Stimulated activated naive CD8-positive, alpha-beta T cell treated with anti-CD3 and anti-CD28 coated beads, Interleukin-15, Interleukin-2, amounts not matched to agents 100 ng/mL and 50 ng/mL, for 24 hours (primary cell): ENCODE data around the gene MTF2.
A peak's percentile ranks its signal among the peaks of the same experiment; 100 is the strongest.
"Not testable (repeated sequence)": the region's sequence is repeated elsewhere in the genome, so short reads cannot be mapped to it uniquely, and the experiment has no call there.

Experiments used
- H3K27ac Mint-ChIP-seq: one replicate; pipeline ENCODE4 v1.8.0; 2021; ENCODE audit warnings: mild to moderate bottlenecking, mixed read lengths
- H3K27me3 Mint-ChIP-seq: one replicate; pipeline ENCODE4 v1.8.0; 2021; ENCODE audit warnings: mixed read lengths
- H3K36me3 Mint-ChIP-seq: one replicate; pipeline ENCODE4 v1.8.0; 2021; ENCODE audit warnings: low read depth, mixed read lengths
- H3K4me1 Mint-ChIP-seq: one replicate; pipeline ENCODE4 v1.8.0; 2021; ENCODE audit warnings: low read depth, mixed read lengths
- H3K4me3 Mint-ChIP-seq: one replicate; pipeline ENCODE4 v1.8.0; 2021; ENCODE audit warnings: mild to moderate bottlenecking, mixed read lengths
- H3K9me3 Mint-ChIP-seq: one replicate; pipeline ENCODE4 v1.8.0; 2021; ENCODE audit warnings: mixed read lengths

Gene MTF2

DNA sequence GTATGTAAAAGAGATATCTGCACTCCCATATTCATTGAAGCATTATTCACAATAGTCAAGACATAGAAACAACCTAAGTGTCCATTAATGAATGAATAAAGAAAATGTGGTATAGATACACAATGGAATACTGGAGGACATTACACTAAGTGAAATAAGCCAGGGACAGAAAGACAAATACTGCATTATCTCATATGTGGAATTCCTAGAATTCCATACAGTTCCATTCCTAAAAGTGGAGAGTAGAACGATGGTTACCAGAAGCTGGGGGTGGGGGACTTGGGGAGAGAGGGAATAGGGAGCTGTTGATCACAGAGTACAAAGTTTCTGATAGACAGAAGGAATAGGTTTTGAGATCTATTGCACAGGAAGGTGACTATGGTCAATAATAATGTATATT is 93.7 kb downstream of the MTF2 start:
- H3K27ac Mint-ChIP-seq = no peak overlapping the region
- H3K4me1 Mint-ChIP-seq = peaks cover 68% of the 10 kb centered on the region
- no peaks in the 10 kb centered on the region for H3K27me3 Mint-ChIP-seq
- no peak overlapping the region for H3K4me3 Mint-ChIP-seq
- H3K36me3 Mint-ChIP-seq = peaks cover 54% of the 10 kb centered on the region
- H3K9me3 Mint-ChIP-seq = peaks cover under 1% of the 10 kb centered on the region

DNA sequence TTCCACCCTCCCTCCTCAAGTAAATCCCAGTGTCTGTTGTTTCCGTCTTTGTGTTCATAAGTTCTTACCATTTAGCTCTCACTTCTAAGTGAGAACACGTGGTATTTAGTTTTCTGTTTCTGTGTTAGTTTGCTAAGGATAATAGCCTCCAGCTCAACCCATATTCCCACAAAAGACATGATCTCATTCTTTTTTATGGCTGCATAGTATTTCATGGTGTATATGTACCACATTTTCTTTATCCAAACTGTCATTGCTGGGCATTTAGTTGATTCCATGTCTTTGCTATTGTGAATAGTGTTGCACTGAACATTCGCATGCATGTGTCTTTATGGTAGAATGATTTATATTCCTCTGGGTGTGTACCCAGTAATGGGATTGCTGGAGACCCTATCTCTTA is 95.6 kb downstream of the MTF2 start:
- Mint-ChIP-seq H3K4me1 (peaks cover 66% of the 10 kb centered on the region), H3K36me3 (peaks cover 56% of the 10 kb centered on the region)
- H3K9me3 Mint-ChIP-seq, H3K27ac Mint-ChIP-seq, H3K4me3 Mint-ChIP-seq, H3K27me3 Mint-ChIP-seq: not testable (repeated sequence)

DNA sequence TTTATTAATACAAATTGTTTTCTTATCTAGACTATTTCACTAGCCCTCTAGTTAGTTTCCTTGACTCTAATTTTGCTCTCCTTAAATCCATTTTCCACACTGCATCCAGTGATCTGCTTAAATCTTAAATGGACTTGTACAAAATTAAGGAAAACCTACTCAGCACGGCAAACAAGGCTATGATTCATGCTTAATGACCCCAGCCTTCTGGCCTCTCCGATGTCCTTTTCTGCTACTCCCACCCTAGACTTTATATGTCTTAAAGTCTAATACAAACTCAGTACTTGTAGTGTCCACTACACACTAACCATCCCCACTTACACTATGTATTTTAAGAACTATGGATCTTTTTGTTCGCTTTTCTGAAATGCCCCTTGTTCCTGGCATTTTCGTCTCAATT is 98.9 kb downstream of the MTF2 start:
- Mint-ChIP-seq H3K27me3 (no peaks in the 10 kb centered on the region), H3K27ac (peak overlapping the region; percentile 70), H3K4me3 (peak overlapping the region; percentile 95), H3K4me1 (peaks cover 62% of the 10 kb centered on the region), H3K36me3 (peaks cover 41% of the 10 kb centered on the region), H3K9me3 (no peaks in the 10 kb centered on the region)

DNA sequence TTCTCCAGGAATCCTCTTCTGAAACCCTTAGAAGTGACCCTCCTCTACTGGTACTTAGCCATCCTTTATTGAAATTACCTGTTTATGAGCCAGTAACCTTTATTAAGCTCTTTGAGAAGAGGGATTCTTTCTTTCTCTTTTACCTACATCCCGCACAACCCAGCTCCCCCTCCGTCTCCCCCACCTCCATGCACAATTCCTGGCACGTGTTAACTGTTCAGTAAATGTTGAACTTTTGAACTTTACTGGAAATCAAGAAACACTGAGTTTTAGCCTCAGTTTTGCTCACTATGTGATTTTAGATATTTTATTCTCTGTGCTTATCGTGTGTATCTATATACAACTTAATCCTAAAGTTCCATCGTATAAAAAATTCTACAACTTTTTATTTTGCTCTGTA is 99.3 kb downstream of the MTF2 start:
- H3K27ac Mint-ChIP-seq = peak overlapping the region; percentile 99
- H3K4me3 Mint-ChIP-seq = peak overlapping the region; percentile 95
- H3K9me3 Mint-ChIP-seq = no peaks in the 10 kb centered on the region
- peaks cover 60% of the 10 kb centered on the region for H3K4me1 Mint-ChIP-seq
- H3K27me3 Mint-ChIP-seq = no peaks in the 10 kb centered on the region
- H3K36me3 Mint-ChIP-seq = peaks cover 41% of the 10 kb centered on the region

DNA sequence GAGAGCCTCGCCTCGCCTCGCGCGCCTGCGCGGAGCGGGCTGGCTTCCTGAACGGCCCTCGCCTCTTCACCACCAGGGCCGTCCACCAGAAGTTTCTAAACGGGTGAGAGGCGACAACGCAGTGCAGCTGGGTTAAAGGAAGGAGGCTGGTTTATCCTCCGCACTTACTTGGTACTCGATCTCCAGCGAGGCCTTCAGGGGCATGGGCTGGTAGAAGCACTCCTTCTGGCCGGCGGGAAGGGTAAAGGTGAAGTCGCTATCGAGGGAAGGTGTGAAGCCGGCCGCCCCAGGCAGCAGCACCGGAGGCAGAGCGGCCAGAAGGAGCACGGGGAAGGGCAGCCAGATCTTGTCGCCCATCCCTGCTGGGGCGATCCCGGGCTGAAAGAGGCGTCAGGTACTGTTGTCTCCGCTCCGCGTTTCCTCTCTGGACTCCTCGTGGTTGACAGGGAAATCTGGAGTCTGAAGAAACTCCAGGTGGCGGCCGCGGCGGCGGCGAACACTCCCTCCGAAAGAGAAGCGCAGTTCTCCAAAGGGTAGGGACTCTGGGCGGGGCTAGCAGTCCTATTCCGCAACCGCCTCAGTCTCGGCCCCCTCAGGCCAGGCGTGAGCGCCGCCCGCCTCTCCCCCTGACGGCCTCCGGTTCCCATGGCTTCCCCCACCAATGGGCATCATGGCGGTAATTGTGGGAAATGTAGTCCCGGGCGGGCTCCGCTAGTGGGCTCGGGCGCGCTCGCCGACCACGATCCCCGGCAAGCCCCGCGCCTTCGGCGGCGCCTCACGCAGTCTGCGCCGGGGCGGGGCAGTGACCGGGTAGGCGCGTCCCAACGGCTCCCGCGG is 101.0 kb downstream of the MTF2 start, which contains the start of gene TMED5:
Gene TMED5, minus strand, starts transcription at position 528 of the 837 bp plus-strand sequence. Its CDS starts 171 bp downstream, at position 357.
- H3K36me3 Mint-ChIP-seq = peaks cover 40% of the 10 kb centered on the region
- H3K4me1 Mint-ChIP-seq = peaks cover 59% of the 10 kb centered on the region
- no peaks in the 10 kb centered on the region for H3K27me3 Mint-ChIP-seq
- H3K9me3 Mint-ChIP-seq = no peaks in the 10 kb centered on the region
- H3K27ac Mint-ChIP-seq = peak within 1 kb of the TSS; percentile 99
- peak within 1 kb of the TSS; percentile 95 for H3K4me3 Mint-ChIP-seq

DNA sequence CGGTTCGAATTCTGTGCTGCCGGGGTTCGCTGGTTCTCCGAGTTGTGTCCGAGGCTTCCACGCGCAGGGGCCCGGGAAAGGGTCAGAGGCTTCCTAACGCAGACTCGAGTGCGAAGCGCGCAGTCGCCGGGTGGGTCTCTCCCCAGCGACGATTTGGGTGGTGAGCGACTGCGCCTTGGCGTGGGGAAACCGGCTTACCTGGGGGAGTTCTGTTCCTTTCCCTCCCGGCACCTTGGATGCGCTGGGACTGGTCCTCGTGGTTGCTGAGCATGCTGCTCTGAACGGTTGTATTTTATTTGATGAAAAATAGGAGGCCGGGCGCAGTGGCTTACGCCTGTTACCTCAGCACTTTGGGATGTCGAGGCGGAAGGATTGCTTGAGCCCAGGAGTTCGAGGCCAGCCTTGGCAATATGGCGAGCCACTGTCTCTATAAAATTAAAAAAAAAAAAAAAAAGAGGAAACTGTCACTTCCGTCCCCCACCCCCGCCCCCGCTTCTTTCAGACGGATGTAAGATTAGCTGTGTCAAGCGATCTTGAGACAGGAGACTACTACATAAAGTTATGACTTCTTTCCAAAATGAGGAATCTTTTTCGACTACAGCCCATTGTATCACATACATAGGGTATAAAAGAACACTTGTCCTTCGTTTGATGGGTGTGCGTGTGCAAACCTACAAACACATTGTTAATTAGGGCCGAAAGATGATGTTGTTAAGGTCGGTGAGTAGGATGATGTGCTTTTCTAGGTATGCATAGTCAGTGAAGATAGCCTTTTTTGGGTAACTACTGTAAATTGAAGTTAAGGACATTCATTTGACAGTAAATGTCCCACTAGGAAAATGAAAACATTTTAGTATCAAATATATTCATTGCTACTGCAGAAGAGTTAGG is 101.9 kb downstream of the MTF2 start, which contains the start of gene CCDC18:
Gene CCDC18, plus strand, starts transcription at position 2 of the 891 bp plus-strand sequence. CDS start 2,638 bp downstream, outside the sequence.
- peaks cover 40% of the 10 kb centered on the region for H3K36me3 Mint-ChIP-seq
- H3K27ac Mint-ChIP-seq = peak within 1 kb of the TSS; percentile 99
- peaks cover 61% of the 10 kb centered on the region for H3K4me1 Mint-ChIP-seq
- H3K9me3 Mint-ChIP-seq = no peaks in the 10 kb centered on the region
- peak within 1 kb of the TSS; percentile 95 for H3K4me3 Mint-ChIP-seq
- no peaks in the 10 kb centered on the region for H3K27me3 Mint-ChIP-seq

DNA sequence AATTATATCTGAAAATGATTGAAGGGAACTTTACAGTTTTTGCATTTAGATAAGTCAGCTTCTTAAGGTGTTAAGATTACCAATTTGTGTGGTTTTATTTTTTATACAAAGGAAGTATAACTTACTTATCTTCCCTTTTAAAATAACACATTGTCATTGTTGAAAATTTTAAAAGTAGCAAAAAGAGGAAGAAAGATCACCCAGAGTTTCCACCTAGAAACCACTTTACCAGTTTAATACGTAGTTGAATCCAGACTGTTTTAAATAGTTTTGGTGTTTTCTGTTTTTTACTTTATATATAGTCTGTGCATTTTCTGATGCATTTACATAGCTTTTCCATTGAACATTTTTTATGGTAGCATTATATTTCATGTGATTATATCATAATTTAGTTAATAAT is 107.6 kb downstream of the MTF2 start:
- Mint-ChIP-seq H3K9me3 (no peaks in the 10 kb centered on the region), H3K4me1 (peaks cover 39% of the 10 kb centered on the region), H3K27ac (no peak overlapping the region), H3K4me3 (no peak overlapping the region), H3K36me3 (peaks cover 55% of the 10 kb centered on the region), H3K27me3 (no peaks in the 10 kb centered on the region)
